Esophagus muscularis mucosa (tissue), 4 donors: ENCODE results near the gene SEC14L1. TPM values are rescaled to one million over a fixed set of nuclear protein-coding genes. Genes with fewer than 3 reads are reported as not detected.
"Not testable (repeated sequence)": the region's sequence is repeated elsewhere in the genome, so short reads cannot be mapped to it uniquely, and the experiment has no call there.

Source experiments
- DNase-seq: peaks from one replicate; pipeline ENCODE4 v3.0.0-alpha.2; 2017; ENCODE audit errors: extremely low spot score
- H3K27ac ChIP-seq, 4 donors: fragments of 200-600 bp; sonication (generic); replicated peaks in 1 of 4; 1 replicate in 3 of 4; 2 replicates in 1 of 4; pipeline ENCODE4 v1.5.1; 2016 to 2019; ENCODE audit warnings: mild to moderate bottlenecking in 1 of 4
- H3K27me3 ChIP-seq, 4 donors: fragments of 200-600 bp; sonication (generic); one replicate each; pipeline versions ENCODE4 v1.5.1 to v1.6.0; 2016 to 2019
- H3K36me3 ChIP-seq, 4 donors: fragments of 200-600 bp; sonication (generic); one replicate each; pipeline ENCODE4 v1.5.1; 2016 to 2019
- H3K4me1 ChIP-seq, 4 donors: fragments of 200-600 bp; sonication (generic); one replicate each; pipeline ENCODE4 v1.5.1; 2016 to 2019
- H3K4me3 ChIP-seq, 4 donors: fragments of 200-600 bp; sonication (generic); 1 replicate in 2 of 4; 2 replicates in 2 of 4; pipeline ENCODE4 v1.5.1; 2016 to 2019; ENCODE audit warnings: mild to moderate bottlenecking in 4 of 4, moderate library complexity in 1 of 4
- H3K9me3 ChIP-seq, 4 donors: fragments of 200-600 bp; sonication (generic); 1 replicate in 3 of 4; 2 replicates in 1 of 4; pipeline ENCODE4 v1.5.1; 2016 to 2019
- EP300 ChIP-seq: sonication (generic); formaldehyde crosslinking; IDR thresholded peaks from one replicate; pipeline ENCODE4 v1.6.1; 2017; ENCODE audit warnings: antibody characterized with exemption
- POLR2A ChIP-seq: fragments of 450-650 bp; IDR thresholded peaks from one replicate; pipeline ENCODE4 v1.6.1; 2017; ENCODE audit warnings: antibody characterized with exemption, moderate library complexity, mild to moderate bottlenecking, low read depth
- POLR2AphosphoS5 ChIP-seq, 2 donors: sonication (generic); formaldehyde crosslinking; IDR thresholded peaks; one replicate each; pipeline ENCODE4 v1.6.1; 2017; ENCODE audit warnings: antibody characterized with exemption in 2 of 2
- WGBS: methylation state at CpG from one replicate; pipeline ENCODE4 v1.1.5; 2018; 5-methylcytosine and 5-hydroxymethylcytosine counted together
- intact Hi-C: fragments of 100-400 bp; cut with DNase I; formaldehyde crosslinking; loops from one replicate; pipeline ENCODE4 v1.15.1; 2023
- total RNA-seq, 4 donors: library from RNA; depleted of rRNA; stranded (reverse); fragments of >200 nt; gene quantifications; one replicate each; pipeline versions ENCODE4 v1.1.0 to v1.2.1, GENCODE V29; 2016
- TF ChIP-seq, protein P1 (sequence below), 3 experiments: fragments of 200-600 bp in 2 of 3; fragments of 450-650 bp in 1 of 3; sonication (generic) in 2 of 3; IDR thresholded peaks; one replicate each; pipeline ENCODE4 v1.5.1; 2017 to 2019; ENCODE audit warnings: antibody characterized with exemption in 3 of 3, mild to moderate bottlenecking in 2 of 3, moderate library complexity in 1 of 3

Gene SEC14L1
- total RNA-seq, 4 donors from 2014 or later: 40.7 to 96.4 (median 64.4) TPM

DNA sequence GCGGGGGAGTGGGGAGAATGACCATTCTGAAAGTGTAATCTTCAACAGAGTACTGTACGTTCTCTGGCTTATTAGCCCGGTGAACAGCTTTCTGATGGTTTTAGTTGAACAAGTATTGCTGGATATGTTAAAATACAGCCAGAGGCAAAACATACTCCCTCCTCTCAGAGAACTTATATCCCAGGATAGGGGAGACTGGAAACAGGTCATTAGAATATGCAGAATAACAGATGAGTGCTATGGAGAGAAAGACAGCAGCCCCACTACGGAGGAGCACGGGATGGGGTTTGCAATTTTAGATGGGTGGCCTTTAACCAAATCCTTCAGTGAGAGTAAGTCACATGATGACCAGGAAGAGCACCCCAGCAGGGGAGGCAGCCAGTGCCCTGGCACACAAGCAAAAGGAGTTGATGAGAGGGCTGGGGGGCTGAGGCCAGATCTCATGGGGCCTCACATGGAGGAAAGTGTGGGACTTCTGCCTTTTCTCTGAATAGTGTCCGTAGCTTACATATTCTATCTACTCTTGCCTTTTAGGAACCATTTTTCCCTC, 43.1 kb upstream of the SEC14L1 start:
- peaks cover 32 to 50% (median 46%) of the 10 kb centered on the region in 4 donors for H3K4me1 ChIP-seq
- peaks cover 26 to 33% (median 31%) of the 10 kb centered on the region in 4 donors for H3K36me3 ChIP-seq
- intact Hi-C loops: loop anchor here (2.0 kb wide), 1 partner anchor 43 kb away; the partner anchor contains the start of gene SEC14L1
- H3K27me3 ChIP-seq: no peaks in the 10 kb centered on the region
- H3K9me3 ChIP-seq: no peaks in the 10 kb centered on the region
- no peak overlapping the region for H3K4me3 ChIP-seq
- no peak for DNase-seq
- TF ChIP-seq EP300 (no peak), POLR2AphosphoS5 (IDR thresholded peaks at IDR 0.05) (no peak), POLR2A (no peak)
- TF ChIP-seq, protein P1, sequence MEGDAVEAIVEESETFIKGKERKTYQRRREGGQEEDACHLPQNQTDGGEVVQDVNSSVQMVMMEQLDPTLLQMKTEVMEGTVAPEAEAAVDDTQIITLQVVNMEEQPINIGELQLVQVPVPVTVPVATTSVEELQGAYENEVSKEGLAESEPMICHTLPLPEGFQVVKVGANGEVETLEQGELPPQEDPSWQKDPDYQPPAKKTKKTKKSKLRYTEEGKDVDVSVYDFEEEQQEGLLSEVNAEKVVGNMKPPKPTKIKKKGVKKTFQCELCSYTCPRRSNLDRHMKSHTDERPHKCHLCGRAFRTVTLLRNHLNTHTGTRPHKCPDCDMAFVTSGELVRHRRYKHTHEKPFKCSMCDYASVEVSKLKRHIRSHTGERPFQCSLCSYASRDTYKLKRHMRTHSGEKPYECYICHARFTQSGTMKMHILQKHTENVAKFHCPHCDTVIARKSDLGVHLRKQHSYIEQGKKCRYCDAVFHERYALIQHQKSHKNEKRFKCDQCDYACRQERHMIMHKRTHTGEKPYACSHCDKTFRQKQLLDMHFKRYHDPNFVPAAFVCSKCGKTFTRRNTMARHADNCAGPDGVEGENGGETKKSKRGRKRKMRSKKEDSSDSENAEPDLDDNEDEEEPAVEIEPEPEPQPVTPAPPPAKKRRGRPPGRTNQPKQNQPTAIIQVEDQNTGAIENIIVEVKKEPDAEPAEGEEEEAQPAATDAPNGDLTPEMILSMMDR (IDR thresholded peaks at IDR 0.05): no peak
- 79% methylated on average over 6 of the region's 6 CpGs for WGBS
- peak overlapping the region; percentile 72 to 81 (median 77) for H3K27ac ChIP-seq

DNA sequence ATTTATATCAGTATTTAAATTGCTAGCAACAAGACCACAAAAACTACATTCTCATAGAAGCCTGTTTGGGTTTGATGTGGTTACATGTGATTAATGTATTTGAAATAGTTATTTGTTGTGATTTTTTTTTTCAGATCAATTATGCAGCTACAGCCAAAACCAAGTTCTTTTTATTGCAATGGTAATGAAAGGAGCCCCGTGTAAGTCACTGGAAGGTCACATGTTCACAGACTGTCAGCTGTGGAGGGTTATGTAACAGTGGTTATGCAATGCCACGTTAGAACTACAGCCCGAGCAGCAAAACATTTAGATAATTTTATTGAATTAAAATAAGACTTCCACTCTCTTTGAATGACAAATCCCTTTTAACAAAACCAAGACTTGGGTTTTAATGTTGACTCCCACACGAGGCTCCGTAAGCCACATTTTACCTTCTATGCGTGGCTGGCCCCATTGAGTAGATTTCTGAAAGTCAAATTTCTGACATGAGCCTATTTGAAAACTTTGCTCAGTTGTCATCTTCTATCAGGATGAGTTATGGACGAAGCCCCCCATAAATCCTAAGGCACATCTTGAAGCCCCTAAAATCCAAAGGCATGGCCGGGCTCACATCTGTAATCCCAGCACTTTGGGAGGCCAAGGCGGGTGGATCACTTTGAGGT, 41.8 kb upstream of the SEC14L1 start:
- TF ChIP-seq EP300 (no peak), POLR2AphosphoS5 (IDR thresholded peaks at IDR 0.05) (peak; percentile 52 to 80)
- 46% methylated on average over 9 of the region's 9 CpGs for WGBS
- H3K4me1 ChIP-seq: peaks cover 32 to 50% (median 46%) of the 10 kb centered on the region in 4 donors
- peaks cover 15 to 20% (median 18%) of the 10 kb centered on the region in 4 donors for H3K36me3 ChIP-seq
- H3K4me3 ChIP-seq: no peak overlapping the region
- no peak for DNase-seq
- no peaks in the 10 kb centered on the region for H3K27me3 ChIP-seq
- intact Hi-C loops: no loop called here
- peak overlapping the region; percentile 72 to 81 (median 77) for H3K27ac ChIP-seq
- H3K9me3 ChIP-seq: no peaks in the 10 kb centered on the region

DNA sequence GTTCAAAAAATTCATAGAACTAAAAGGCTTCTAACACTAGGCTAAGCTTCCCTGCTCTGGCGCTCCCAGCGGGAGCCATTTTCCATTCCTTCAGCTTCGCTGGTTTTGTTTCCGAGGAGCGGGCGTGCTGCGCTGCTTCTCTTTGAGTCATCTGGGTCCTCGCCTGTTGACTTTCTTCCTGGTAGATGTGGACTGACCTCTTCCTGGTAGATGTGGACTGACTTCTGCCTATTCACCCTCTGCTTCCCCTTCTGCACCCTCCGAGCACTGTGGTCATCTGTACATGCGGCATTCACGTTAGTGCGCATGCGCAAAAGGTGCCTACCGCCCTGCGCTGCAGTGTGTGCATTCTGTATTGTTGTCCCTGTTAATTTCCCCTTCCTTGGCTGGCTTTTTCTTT, 40.8 kb upstream of the SEC14L1 start:
- Histone ChIP-seq H3K27ac (peak overlapping the region; percentile 72 to 81 (median 77)), H3K36me3 (peaks cover 6 to 10% (median 9%) of the 10 kb centered on the region in 4 donors), H3K27me3 (no peaks in the 10 kb centered on the region), H3K9me3 (no peaks in the 10 kb centered on the region), H3K4me1 (peaks cover 32 to 50% (median 46%) of the 10 kb centered on the region in 4 donors), H3K4me3 (no peak overlapping the region)
- intact Hi-C loops: no loop called here
- WGBS: 86% methylated on average over 15 of the region's 15 CpGs
- TF ChIP-seq EP300 (no peak), POLR2A (no peak), POLR2AphosphoS5 (IDR thresholded peaks at IDR 0.05) (peak; percentile 36 to 50)
- TF ChIP-seq, protein P1 (IDR thresholded peaks at IDR 0.05): no peak
- DNase-seq: no peak

DNA sequence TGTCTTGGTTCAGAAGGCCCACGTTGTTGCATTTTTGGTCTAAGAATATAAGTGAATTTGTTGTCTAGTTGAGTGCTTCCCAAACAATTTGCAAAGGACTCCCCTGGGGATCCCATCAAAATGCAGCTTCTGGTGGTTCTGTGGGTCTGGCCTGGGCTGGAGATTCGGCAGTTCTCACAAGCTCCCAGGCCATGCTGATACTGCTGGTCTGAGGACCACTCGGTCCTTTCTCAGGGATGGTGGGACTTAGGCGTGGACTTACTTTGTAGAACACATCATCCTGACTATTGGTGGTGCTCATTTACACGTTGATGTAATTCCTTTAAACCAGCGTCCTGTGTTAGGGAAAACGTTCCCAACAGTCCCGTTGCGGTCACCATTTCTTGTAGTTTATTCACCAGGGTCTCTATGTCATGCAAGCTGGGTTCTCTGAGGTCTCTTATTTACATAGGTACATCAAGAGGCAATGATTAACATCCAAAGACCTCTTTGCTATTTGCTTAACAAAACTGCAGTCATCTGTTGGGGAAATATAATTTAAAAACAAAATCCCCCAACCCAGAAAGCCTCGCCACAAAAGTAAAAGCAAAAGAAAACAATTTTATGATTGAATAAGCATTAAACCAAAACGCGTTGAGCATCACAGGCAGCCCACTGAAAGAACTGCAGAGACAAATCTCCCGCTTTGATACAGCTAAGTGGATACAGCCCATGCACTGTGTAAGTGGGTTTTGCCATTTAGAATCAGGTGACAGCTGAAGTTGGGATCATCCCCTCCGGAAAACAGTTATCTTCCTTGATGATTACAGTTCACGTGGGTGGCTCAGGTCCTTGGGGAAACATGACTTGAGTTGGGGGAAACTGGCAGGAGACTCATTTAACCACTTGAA, 39.0 kb upstream of the SEC14L1 start:
- no peak for DNase-seq
- Histone ChIP-seq H3K36me3 (peaks cover 0 to 5% (median 0%) of the 10 kb centered on the region in 4 donors), H3K9me3 (no peaks in the 10 kb centered on the region), H3K4me1 (peaks cover 27 to 34% (median 32%) of the 10 kb centered on the region in 4 donors), H3K4me3 (no peak overlapping the region), H3K27ac (no peak overlapping the region), H3K27me3 (no peaks in the 10 kb centered on the region)
- WGBS: 91% methylated on average over 13 of the region's 15 CpGs
- TF ChIP-seq, protein P1 (IDR thresholded peaks at IDR 0.05): no peak
- TF ChIP-seq POLR2A (no peak), EP300 (no peak), POLR2AphosphoS5 (IDR thresholded peaks at IDR 0.05) (no peak)
- intact Hi-C loops: no loop called here

DNA sequence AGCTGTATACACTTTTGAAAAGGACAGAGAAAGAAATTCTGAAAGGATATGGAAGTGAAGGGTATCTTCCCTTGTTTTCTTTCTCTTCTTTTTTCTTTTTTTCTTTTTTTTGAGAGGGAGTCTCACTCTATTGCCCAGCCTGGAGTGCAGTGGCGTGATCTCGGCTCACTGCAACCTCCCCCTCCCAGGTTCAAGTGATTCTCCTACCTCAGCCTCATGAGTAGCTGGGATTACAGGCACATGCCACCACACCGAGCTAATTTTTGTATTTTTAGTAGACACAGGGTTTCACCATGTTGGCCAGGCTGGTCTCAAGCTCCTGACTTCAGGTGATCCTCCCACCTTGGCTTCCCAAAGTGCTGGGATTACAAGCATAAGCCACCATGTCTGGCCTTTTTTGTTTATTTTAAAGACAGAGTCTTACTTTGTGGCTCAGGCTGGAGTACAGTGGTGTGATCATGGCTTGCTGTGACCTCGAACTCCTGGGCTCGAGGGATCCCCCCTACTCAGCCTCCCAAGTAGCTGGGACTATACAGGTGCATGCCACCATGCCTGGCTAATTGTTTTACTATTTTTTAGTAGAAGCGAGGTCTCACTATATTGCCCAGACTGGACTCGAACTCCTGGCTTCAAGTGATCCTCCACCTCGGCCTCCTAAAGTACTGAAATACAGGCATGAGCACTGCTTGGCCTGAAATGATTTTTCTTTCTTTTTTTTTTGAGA, 38.2 kb upstream of the SEC14L1 start:
- H3K4me1 ChIP-seq: peaks cover 21 to 26% (median 23%) of the 10 kb centered on the region in 4 donors
- intact Hi-C loops, H3K9me3 ChIP-seq: not testable (repeated sequence)

More for the DNA sequence above, 38.2 kb upstream of the SEC14L1 start:
- H3K36me3 ChIP-seq, H3K27me3 ChIP-seq, H3K4me3 ChIP-seq, DNase-seq, H3K27ac ChIP-seq: not testable (repeated sequence)
- 97% methylated on average over 8 of the region's 8 CpGs for WGBS
